GM12875 (cell line): Measurements from ENCODE around the gene STEEP1.

Source experiments
- H3K4me3 ChIP-seq: one replicate; pipeline ENCODE4 v1.5.1; 2011; ENCODE audit warnings: low read depth, low read length, control low read depth
- CTCF ChIP-seq: IDR thresholded peaks from 2 replicates; pipeline ENCODE4 v1.5.1; 2011; ENCODE audit warnings: low read depth, mild to moderate bottlenecking, control low read depth, inconsistent platforms, low read length, moderate library complexity, borderline replicate concordance; ENCODE audit not compliant: insufficient read depth

STEEP1 gene

DNA sequence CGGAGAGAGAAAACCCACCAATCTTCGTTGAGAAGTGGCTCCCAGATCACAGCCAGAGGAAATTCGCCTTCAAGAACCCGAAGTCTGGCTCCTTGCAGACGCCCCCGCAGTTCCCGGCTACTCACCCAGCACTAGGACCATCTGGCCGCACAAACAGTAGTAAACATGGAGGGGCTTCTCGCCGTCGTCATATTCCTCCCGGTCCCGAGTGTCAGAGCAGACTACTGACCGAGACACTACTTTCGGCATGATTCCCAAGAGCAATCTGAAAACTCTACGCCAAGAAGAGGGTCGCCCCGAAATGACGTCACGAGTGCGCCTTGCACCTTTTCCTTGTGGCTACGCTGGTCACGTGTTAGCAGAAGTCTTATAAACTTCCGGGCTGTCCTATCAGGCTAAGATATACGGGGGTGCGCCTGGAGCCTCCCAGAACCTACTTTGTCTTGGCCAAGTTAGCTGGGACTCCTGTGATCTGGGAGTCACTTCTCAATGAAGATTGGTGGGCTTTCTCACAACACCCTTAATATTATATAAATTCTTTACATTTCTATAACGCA, at the start of gene STEEP1:
Gene STEEP1 (minus strand): TSS at position 303 of the 557 bp plus-strand sequence. CDS start 54 bp downstream, at position 249.
- TF ChIP-seq CTCF: no peak
- H3K4me3 ChIP-seq: peak within 1 kb of the TSS; percentile 70

DNA sequence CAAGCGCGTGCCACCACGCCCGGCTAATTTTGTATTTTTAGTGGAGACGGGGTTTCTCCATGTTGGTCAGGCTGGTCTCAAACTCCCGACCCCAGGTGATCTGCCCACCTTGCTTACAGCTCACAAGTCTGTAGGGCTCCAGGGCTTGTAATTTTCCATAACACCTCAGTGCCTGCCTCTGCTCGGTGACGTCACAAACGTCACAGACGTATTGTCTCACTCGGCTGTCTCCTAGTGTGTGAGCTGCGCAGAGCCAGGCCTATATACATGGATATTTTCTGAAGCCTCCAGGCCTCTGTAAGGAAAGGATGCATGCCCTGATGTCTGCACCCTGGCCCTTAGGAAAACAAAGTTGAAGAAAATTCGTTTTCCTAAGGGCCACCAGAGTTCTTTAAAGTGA, 49.6 kb upstream of the STEEP1 start:
- no peak for TF ChIP-seq CTCF
- no peak overlapping the region for H3K4me3 ChIP-seq

- peak overlapping the region; percentile 97 for H3K4me3 ChIP-seq
Measured at GRCh38 chrX:119607018-119607389, 41.8 kb upstream of the STEEP1 start.

GRCh38 chrX:119606280-119607017, 41.2 kb upstream of the STEEP1 start, which contains the start of gene NKRF:
Gene NKRF (minus strand): TSS chrX:119606424.
- no peak for TF ChIP-seq CTCF
- H3K4me3 ChIP-seq: peak within 1 kb of the TSS; percentile 97

More at GRCh38 chrX:119607018-119607389, 41.8 kb upstream of the STEEP1 start:
- TF ChIP-seq CTCF: no peak

DNA sequence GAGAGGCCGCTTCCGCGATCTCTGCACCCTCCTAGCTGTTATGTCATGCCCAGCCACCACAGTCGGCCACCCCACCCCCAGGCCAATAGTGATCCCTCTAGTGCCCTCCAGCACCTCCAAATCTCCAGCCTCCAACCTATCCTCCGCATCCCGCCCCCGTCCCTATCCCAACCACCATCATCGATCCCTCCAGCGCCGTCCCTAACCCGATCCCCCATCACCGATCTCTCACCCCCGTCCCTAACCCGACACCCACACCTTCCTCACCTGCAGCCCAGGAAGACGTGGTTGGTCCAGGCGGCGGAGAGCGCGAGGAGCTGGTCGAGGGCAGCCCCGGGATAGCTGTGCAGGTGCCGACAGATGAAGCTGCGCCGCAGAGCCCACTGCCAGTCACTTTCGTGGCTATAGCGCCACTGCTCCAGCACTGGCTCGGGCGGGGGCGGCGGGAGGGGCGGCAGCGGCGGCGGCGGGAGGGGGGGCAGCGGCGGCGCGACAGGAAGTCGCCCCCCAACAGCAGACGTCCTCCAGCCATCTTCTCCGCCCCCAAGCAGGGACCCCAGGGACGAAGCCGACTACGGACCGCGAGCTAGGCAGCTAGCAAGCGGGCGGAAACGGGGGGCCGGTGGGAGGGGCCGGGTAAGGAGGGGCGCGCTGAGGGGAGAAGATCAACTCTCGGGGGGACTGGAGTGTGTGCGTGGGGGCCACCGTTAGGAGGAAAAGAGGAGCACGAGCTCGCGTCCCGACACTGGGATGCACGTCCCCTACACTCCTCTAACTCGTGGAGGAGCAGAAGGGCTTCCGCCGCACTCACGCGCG, 40.5 kb upstream of the STEEP1 start:
- H3K4me3 ChIP-seq: peak overlapping the region; percentile 97
- no peak for TF ChIP-seq CTCF

DNA sequence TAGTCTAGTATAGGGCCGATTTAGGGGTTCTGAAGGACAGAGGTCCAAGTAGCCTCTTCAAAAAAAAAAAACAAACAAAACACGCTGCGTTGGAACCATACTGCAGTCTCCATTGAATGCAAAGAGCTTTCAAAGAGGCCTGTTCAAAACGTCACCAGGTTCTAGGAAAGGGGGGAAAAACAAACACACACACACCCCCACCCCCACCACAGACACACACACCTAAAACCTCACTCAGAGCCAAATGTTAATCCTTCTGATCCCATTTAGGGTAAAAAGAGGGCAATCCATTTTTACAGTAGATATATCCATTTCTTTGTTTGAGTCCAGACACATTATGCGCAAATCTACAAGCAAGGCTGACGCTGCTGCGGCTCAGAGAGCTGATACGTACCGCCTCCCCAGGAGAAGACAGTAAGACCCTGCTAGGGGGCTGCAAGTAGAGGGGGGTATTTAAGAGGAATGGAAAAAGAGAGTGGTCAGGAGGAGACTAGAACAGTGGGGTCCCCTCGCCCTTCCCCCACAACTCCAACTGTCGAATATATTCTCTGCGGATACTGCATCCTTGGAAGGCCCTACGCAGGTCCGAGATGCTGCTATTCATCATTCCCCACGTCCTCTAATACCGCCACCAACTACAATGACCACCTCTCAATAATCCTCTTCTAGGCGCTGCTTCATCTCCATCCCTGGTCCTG, 39.7 kb upstream of the STEEP1 start:
- TF ChIP-seq CTCF: no peak
- peak overlapping the region; percentile 97 for H3K4me3 ChIP-seq
